ENCODE measurements around the gene DCDC2C.

DCDC2C gene

GRCh38 chr2:3667151-3667631 is 36.2 kb upstream of the DCDC2C start:
- DNase-seq (ENCODE audit: low spot score): no peak
- no peak for TF ChIP-seq CTCF (IDR thresholded peaks at IDR 0.05; ENCODE audit: poor library complexity, severe bottlenecking)
- no peak overlapping the region for H3K4me3 ChIP-seq (ENCODE audit: severe bottlenecking)

GRCh38 chr2:3669656-3670055 is 33.7 kb upstream of the DCDC2C start:
- ATAC-seq (ENCODE audit: low read depth): no peak

More at GRCh38 chr2:3667151-3667631, 36.2 kb upstream of the DCDC2C start:
- Histone ChIP-seq H3K36me3 (ENCODE audit: low read depth) (no peaks in the 10 kb centered on the region), H3K27ac (ENCODE audit: poor library complexity, severe bottlenecking) (no peak overlapping the region), H3K9me3 (ENCODE audit: severe bottlenecking) (no peaks in the 10 kb centered on the region), H3K4me1 (ENCODE audit: insufficient read depth, poor library complexity, severe bottlenecking) (no peaks in the 10 kb centered on the region), H3K27me3 (ENCODE audit: insufficient read depth, poor library complexity, severe bottlenecking) (no peaks in the 10 kb centered on the region)
- no peak for ATAC-seq (ENCODE audit: low read depth)

GRCh38 chr2:3670376-3670775 is 33.0 kb upstream of the DCDC2C start:
- DNase-seq (ENCODE audit: low spot score): no peak
- ATAC-seq (ENCODE audit: low read depth): no peak
- Histone ChIP-seq H3K4me3 (ENCODE audit: severe bottlenecking) (no peak overlapping the region), H3K9me3 (ENCODE audit: severe bottlenecking) (no peaks in the 10 kb centered on the region), H3K36me3 (ENCODE audit: low read depth) (no peaks in the 10 kb centered on the region), H3K27ac (ENCODE audit: poor library complexity, severe bottlenecking) (no peak overlapping the region), H3K4me1 (ENCODE audit: insufficient read depth, poor library complexity, severe bottlenecking) (no peaks in the 10 kb centered on the region), H3K27me3 (ENCODE audit: insufficient read depth, poor library complexity, severe bottlenecking) (no peaks in the 10 kb centered on the region)
- no peak for TF ChIP-seq CTCF (IDR thresholded peaks at IDR 0.05; ENCODE audit: poor library complexity, severe bottlenecking)

More at GRCh38 chr2:3669656-3670055, 33.7 kb upstream of the DCDC2C start:
- Histone ChIP-seq H3K27ac (ENCODE audit: poor library complexity, severe bottlenecking) (no peak overlapping the region), H3K36me3 (ENCODE audit: low read depth) (no peaks in the 10 kb centered on the region), H3K4me3 (ENCODE audit: severe bottlenecking) (no peak overlapping the region), H3K9me3 (ENCODE audit: severe bottlenecking) (no peaks in the 10 kb centered on the region), H3K27me3 (ENCODE audit: insufficient read depth, poor library complexity, severe bottlenecking) (no peaks in the 10 kb centered on the region), H3K4me1 (ENCODE audit: insufficient read depth, poor library complexity, severe bottlenecking) (no peaks in the 10 kb centered on the region)
- no peak for DNase-seq (ENCODE audit: low spot score)
- no peak for TF ChIP-seq CTCF (IDR thresholded peaks at IDR 0.05; ENCODE audit: poor library complexity, severe bottlenecking)

- H3K4me3 ChIP-seq (ENCODE audit: severe bottlenecking): no peak overlapping the region
- H3K4me1 ChIP-seq (ENCODE audit: insufficient read depth, poor library complexity, severe bottlenecking): no peaks in the 10 kb centered on the region
- H3K36me3 ChIP-seq (ENCODE audit: low read depth): no peaks in the 10 kb centered on the region
- no peak for TF ChIP-seq CTCF (IDR thresholded peaks at IDR 0.05; ENCODE audit: poor library complexity, severe bottlenecking)
- DNase-seq (ENCODE audit: low spot score): no peak
- no peaks in the 10 kb centered on the region for H3K9me3 ChIP-seq (ENCODE audit: severe bottlenecking)
- no peak overlapping the region for H3K27ac ChIP-seq (ENCODE audit: poor library complexity, severe bottlenecking)
- ATAC-seq (ENCODE audit: low read depth): no peak
- no peaks in the 10 kb centered on the region for H3K27me3 ChIP-seq (ENCODE audit: insufficient read depth, poor library complexity, severe bottlenecking)
Measured at GRCh38 chr2:3670941-3671340, 32.4 kb upstream of the DCDC2C start.

GRCh38 chr2:3672861-3673678 is 30.3 kb upstream of the DCDC2C start:
- no peak for TF ChIP-seq CTCF (IDR thresholded peaks at IDR 0.05; ENCODE audit: poor library complexity, severe bottlenecking)
- H3K27me3 ChIP-seq (ENCODE audit: insufficient read depth, poor library complexity, severe bottlenecking): no peaks in the 10 kb centered on the region
- H3K27ac ChIP-seq (ENCODE audit: poor library complexity, severe bottlenecking): no peak overlapping the region
- H3K4me3 ChIP-seq (ENCODE audit: severe bottlenecking): no peak overlapping the region
- no peaks in the 10 kb centered on the region for H3K9me3 ChIP-seq (ENCODE audit: severe bottlenecking)
- H3K36me3 ChIP-seq (ENCODE audit: low read depth): no peaks in the 10 kb centered on the region
- H3K4me1 ChIP-seq (ENCODE audit: insufficient read depth, poor library complexity, severe bottlenecking): no peaks in the 10 kb centered on the region
- no peak for ATAC-seq (ENCODE audit: low read depth)
- DNase-seq (ENCODE audit: low spot score): no peak
